Stimulated activated CD4-positive, alpha-beta T cell treated with anti-CD3 and anti-CD28 coated beads, Interleukin-15, amount 100 ng/mL, for 1 hour (primary cell): ENCODE data around the gene C2CD5.

Experiments
- DNase-seq, 2 donors: peaks; one replicate each; pipeline ENCODE4 v3.0.0-alpha.2; 2020; ENCODE audit warnings: low read depth in 1 of 2, low spot score in 1 of 2

C2CD5 gene

DNA sequence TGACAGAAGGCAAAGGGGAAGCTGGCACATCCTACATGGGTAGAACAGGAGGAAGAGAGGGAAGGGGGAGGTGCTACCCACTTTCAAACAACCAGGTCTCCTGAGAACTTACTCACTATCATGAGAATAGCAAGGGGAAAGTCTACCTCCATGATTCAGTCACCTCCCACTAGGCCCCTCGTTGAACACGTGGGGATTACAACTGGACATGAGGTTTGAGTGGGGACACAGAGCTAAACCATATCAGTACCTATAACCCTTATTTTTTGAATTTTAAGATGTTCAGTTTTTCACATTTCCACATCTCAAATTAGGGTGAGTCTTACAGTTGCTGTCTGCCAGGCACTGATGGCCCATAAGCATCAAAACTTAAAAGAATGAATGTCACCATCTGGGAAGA, 129.6 kb downstream of the C2CD5 start:
- DNase-seq: no peak

GRCh38 chr12:22413592-22413991, 130.8 kb downstream of the C2CD5 start:
- DNase-seq: no peak

- no peak for DNase-seq
Observed at GRCh38 chr12:22412581-22412980, 131.8 kb downstream of the C2CD5 start.

DNA sequence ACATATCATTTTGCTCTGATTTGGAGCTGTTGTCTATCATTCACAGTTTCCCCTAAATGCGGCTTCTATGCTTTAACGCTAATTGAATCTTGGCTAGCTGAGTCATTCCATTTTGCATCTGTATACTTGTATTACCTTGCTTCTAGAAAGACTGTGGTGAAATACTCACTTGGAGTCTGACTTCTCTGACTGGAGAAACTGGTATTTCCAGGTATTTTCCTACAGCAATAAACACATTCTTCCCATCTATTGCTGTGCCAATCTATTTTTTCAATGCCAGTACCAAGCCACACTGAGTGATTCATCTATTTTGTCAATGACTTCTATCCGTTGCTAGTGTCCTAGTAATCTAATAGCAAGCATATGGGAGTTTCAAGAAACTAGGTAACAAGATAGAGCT, 133.9 kb downstream of the C2CD5 start:
- no peak for DNase-seq

DNA sequence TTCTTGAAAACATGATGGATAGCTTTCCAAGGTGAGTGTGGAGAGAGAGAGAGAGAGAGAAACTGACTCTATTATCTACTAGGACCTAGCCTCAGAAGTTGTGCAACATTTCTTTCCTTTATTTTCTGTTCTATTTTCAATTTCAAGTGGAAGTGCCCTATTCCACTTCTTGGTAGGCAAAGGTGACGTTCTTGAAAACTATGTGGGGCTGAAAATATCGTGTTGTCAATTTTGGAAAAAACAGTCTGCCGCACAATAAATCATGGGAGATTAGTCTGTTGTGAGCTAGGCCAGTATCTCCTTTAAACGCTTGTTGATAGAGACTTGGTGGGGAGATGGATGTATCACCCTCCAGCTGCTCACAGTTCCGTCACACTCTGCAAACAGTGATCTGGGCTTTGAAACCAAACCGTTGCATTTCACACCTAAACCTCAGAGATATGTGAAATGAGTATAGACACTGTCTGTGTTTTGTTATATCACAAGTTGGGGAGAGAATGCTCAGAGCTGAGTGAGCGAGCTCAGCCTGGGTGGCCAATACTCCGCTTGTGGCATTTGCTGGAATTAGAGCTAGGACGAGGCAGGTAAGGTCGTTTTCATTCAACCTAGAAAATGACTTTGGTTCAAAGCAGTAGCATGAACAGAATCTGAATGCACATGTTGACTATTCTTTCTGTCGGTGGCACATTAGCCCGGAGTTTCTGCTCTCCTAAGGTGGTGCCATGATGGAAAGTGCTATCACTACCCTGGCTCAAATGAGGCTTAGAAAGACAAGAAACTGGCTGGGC, 134.8 kb downstream of the C2CD5 start:
- no peak for DNase-seq

DNA sequence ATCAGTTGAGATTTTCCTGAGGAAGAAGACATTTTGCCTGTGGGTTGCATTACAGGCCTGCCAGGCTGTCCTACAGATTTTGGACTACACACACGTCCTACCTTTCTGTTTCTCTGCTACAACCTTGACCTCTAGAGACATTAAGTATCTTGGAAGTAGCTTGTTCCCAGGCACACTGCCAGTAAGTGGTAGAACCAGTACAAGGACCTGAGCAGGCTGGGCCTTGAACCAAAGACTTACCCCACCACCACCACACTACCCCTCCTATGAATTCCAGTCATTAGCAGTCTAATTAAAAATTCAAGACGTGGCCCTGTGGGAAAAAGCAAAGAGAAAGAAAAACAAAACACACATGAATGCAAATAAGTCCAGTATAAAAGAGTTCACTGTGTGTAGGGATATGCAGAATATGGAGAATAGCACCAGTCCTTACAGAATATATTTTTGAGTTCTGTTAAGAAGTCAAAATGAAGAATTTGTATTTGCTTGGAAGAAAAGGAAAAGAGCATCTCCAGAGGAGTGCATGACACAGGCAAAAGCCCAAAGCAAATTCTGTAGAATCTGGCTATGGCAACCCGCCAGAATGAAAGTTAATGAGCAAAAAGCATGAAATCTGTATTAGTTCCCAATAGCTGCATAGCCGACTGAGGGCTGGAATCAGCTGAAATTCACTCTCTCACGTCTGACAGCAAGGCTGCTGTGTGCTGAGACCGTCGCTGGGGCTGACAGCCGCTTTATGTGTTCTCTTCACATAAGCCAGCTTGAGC, 135.5 kb downstream of the C2CD5 start:
- no peak for DNase-seq

DNA sequence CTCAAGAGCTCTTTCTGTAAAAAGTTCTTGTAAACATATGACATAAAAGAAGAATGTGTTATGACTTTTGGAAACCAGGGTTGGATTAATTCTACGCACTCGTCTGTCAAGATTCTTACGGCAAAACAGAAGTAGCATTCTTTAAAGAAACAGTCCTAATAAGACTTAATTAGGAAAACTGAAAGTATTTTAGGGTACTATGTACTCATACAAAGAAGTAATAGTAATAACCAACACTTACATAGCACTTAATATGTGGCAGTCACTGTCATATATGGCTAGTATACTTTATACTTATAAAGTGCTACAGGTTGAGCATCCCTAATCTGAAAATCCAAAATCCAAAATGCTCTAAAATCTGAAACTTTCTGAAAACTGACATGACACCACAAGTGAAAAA, 136.9 kb downstream of the C2CD5 start:
- no peak for DNase-seq

- no peak for DNase-seq
Observed at GRCh38 chr12:22406627-22407026, 137.7 kb downstream of the C2CD5 start.

DNA sequence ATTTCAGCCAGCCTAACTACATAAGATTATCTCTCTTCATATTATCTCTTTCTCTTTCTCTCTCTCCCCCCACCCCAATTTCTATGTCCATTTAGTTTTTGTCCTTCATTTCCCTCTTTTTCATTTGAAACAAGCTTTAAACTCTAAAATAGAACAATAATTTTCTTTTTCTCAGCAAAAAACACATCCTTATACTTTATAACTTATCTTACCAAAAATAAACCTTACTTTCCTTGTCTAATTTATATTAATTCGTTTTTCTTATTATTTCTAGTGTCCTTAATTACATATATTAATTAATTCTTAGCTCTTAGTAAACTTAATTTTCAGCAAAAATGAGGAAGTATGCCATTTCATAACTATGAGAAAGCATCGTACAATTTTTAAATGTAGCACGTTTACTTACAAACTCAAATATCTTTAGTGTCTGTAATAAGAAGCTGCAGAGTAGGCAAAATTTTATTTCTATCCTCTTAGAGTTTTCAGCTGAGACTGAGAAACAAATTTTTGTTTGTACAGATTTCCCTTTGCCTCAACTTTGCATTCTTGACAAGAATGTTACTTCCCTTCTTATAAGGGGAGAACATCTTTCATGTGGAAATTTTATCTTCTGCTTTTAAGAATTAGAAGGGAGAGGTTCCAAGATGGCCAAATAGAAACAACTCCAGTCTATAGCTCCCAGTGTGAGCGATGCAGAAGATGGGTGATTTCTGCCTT, 144.7 kb downstream of the C2CD5 start:
- DNase-seq: no peak
